ENCODE data around the gene GPR63. TPM values are rescaled to one million over a fixed set of nuclear protein-coding genes. Genes with fewer than 3 reads are reported as not detected.

GPR63 gene
- total RNA-seq, 1 donor from 2014 or later, result 18.2 TPM

DNA sequence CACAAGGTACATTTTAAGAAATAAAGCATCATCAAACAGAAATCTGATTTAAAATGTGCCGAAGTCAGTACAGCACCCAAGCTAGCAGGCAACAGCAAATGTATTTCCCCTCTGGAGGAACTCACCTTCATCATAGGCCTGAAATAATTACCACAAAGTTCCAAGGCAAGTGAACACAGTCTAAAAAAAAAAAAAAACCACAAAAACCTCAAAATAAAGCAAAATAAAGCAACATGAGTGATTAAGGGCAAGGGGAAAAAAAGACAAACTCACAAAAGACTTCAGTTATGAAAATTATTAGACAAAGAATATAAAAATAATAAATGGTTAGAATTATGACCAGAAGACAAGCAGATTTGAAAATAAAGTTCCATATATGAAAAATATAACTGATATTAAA, 10.4 kb downstream of the GPR63 start:
- H3K4me3 Mint-ChIP-seq, result no peak overlapping the region
- H3F3A ChIP-seq (ENCODE audit: low read depth), result no peaks in the 10 kb centered on the region
- peaks cover 7% of the 10 kb centered on the region for H3K4me1 ChIP-seq
- no peaks in the 10 kb centered on the region for H3K9me3 ChIP-seq (ENCODE audit: low read depth)
- no peak overlapping the region for H3K4me3 ChIP-seq
- peaks cover 2% of the 10 kb centered on the region for H3K27me3 Mint-ChIP-seq (ENCODE audit: insufficient read depth, low read depth)
- no peak for DNase-seq (ENCODE audit: low spot score)
- no peaks in the 10 kb centered on the region for H4K20me1 ChIP-seq (ENCODE audit: low read depth)
- H3K9me3 Mint-ChIP-seq, result no peaks in the 10 kb centered on the region
- no peak overlapping the region for H2AFZ ChIP-seq (replicated peaks)
- no peak overlapping the region for H3K9ac ChIP-seq
- peaks cover 26% of the 10 kb centered on the region for H3K79me2 ChIP-seq (ENCODE audit: low read depth)
- peaks cover 10% of the 10 kb centered on the region for H3K36me3 Mint-ChIP-seq
- no peaks in the 10 kb centered on the region for H3K4me1 Mint-ChIP-seq
- no peak overlapping the region for H3K4me2 ChIP-seq
- H3K27me3 ChIP-seq, result no peaks in the 10 kb centered on the region
- TF ChIP-seq, protein P1, sequence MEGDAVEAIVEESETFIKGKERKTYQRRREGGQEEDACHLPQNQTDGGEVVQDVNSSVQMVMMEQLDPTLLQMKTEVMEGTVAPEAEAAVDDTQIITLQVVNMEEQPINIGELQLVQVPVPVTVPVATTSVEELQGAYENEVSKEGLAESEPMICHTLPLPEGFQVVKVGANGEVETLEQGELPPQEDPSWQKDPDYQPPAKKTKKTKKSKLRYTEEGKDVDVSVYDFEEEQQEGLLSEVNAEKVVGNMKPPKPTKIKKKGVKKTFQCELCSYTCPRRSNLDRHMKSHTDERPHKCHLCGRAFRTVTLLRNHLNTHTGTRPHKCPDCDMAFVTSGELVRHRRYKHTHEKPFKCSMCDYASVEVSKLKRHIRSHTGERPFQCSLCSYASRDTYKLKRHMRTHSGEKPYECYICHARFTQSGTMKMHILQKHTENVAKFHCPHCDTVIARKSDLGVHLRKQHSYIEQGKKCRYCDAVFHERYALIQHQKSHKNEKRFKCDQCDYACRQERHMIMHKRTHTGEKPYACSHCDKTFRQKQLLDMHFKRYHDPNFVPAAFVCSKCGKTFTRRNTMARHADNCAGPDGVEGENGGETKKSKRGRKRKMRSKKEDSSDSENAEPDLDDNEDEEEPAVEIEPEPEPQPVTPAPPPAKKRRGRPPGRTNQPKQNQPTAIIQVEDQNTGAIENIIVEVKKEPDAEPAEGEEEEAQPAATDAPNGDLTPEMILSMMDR (IDR thresholded peaks at IDR 0.05), result no peak
- TF ChIP-seq EZH2 (IDR thresholded peaks at IDR 0.05) (no peak), EZH2phosphoT487 (IDR thresholded peaks at IDR 0.05) (no peak)
- H3K27ac ChIP-seq, result no peak overlapping the region
- H3K36me3 ChIP-seq, result no peaks in the 10 kb centered on the region
- no peak overlapping the region for H3K27ac Mint-ChIP-seq

DNA sequence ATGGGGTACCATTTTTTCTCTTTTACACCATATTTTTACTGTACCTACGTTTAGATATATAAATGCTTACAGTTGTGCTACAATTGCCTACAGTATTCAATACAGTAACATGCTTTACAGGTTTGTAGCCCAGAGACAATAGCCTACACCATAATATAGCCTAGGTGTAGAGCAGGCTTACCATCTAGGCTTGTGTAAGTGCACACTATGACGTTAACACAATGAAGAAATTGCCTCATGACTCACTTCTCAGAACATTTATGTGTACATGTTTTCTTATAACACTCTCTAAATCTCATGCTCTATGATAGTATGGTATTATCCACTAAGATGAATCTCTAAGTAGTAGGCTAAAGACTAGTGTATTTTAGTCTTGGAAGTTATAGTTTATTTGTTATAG, 13.5 kb downstream of the GPR63 start:
- no peak overlapping the region for H2AFZ ChIP-seq (replicated peaks)
- no peak for DNase-seq (ENCODE audit: low spot score)
- Mint-ChIP-seq H3K36me3 (peaks cover 13% of the 10 kb centered on the region), H3K4me1 (peaks cover 2% of the 10 kb centered on the region), H3K4me3 (no peak overlapping the region), H3K27me3 (ENCODE audit: insufficient read depth, low read depth) (peaks cover 2% of the 10 kb centered on the region), H3K9me3 (peaks cover 2% of the 10 kb centered on the region), H3K27ac (no peak overlapping the region)
- H3K27ac ChIP-seq, result no peak overlapping the region
- H4K20me1 ChIP-seq (ENCODE audit: low read depth), result no peaks in the 10 kb centered on the region
- H3K4me1 ChIP-seq, result peaks cover 7% of the 10 kb centered on the region
- H3K79me2 ChIP-seq (ENCODE audit: low read depth), result peaks cover 40% of the 10 kb centered on the region
- H3K36me3 ChIP-seq, result no peaks in the 10 kb centered on the region
- TF ChIP-seq, protein P1 (IDR thresholded peaks at IDR 0.05), result no peak
- TF ChIP-seq EZH2phosphoT487 (IDR thresholded peaks at IDR 0.05) (no peak), EZH2 (IDR thresholded peaks at IDR 0.05) (no peak)
- H3K4me3 ChIP-seq, result no peak overlapping the region
- H3K4me2 ChIP-seq, result no peak overlapping the region
- H3K9ac ChIP-seq, result no peak overlapping the region
- no peaks in the 10 kb centered on the region for H3K27me3 ChIP-seq
- no peaks in the 10 kb centered on the region for H3F3A ChIP-seq (ENCODE audit: low read depth)
- H3K9me3 ChIP-seq (ENCODE audit: low read depth), result no peaks in the 10 kb centered on the region

DNA sequence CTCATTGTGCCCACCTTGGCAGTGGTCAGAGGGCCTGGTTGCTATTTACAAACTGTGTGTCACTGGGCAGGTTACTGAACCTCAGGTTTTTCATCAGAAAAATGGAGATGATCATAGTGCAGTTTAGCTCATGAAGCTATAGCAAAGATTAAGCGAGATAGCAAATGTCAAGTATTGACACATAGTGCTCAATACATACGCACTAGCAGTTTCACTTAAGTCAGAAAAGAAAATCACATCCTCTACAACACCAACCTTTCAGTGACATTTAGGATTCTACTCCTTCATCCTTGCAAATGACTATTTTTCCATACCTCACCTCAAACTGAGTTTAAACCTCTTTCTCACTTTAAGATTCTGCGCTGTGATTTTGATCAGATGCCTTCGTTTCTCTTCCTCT, 16.2 kb downstream of the GPR63 start:
- Histone ChIP-seq H3K9ac (no peak overlapping the region), H3F3A (ENCODE audit: low read depth) (peaks cover 8% of the 10 kb centered on the region), H3K79me2 (ENCODE audit: low read depth) (peaks cover 48% of the 10 kb centered on the region), H3K4me1 (peaks cover 19% of the 10 kb centered on the region), H3K9me3 (ENCODE audit: low read depth) (no peaks in the 10 kb centered on the region), H4K20me1 (ENCODE audit: low read depth) (peaks cover 10% of the 10 kb centered on the region), H3K27ac (no peak overlapping the region), H2AFZ (replicated peaks) (no peak overlapping the region), H3K4me2 (no peak overlapping the region), H3K36me3 (no peaks in the 10 kb centered on the region), H3K4me3 (no peak overlapping the region), H3K27me3 (no peaks in the 10 kb centered on the region)
- TF ChIP-seq EZH2phosphoT487 (IDR thresholded peaks at IDR 0.05) (no peak), EZH2 (IDR thresholded peaks at IDR 0.05) (no peak)
- TF ChIP-seq, protein P1 (IDR thresholded peaks at IDR 0.05), result no peak
- peaks cover 11% of the 10 kb centered on the region for H3K4me1 Mint-ChIP-seq
- H3K27me3 Mint-ChIP-seq (ENCODE audit: insufficient read depth, low read depth), result peaks cover 2% of the 10 kb centered on the region
- H3K9me3 Mint-ChIP-seq, result peaks cover 2% of the 10 kb centered on the region
- no peak for DNase-seq (ENCODE audit: low spot score)
- H3K36me3 Mint-ChIP-seq, result peaks cover 11% of the 10 kb centered on the region
- H3K4me3 Mint-ChIP-seq, result no peak overlapping the region
- no peak overlapping the region for H3K27ac Mint-ChIP-seq
